Stimulated activated CD8-positive, alpha-beta memory T cell treated with anti-CD3 and anti-CD28 coated beads, Interleukin-12 subunit alpha, Interleukin-12 subunit beta, amount 100 ng/mL, for 1 hour (primary cell): Measurements from ENCODE around the gene TPO.
"Not testable (repeated sequence)": the region's sequence is repeated elsewhere in the genome, so short reads cannot be mapped to it uniquely, and the experiment has no call there.

Source experiments
- DNase-seq: peaks from one replicate; pipeline ENCODE4 v3.0.0-alpha.2; 2020; ENCODE audit warnings: low read depth

TPO gene

GRCh38 chr2:1503471-1504310, 90.4 kb downstream of the TPO start:
- DNase-seq = no peak

GRCh38 chr2:1504311-1504750, 91.1 kb downstream of the TPO start:
- no peak for DNase-seq

GRCh38 chr2:1505031-1505441, 91.8 kb downstream of the TPO start:
- no peak for DNase-seq

GRCh38 chr2:1509271-1510065, 96.2 kb downstream of the TPO start:
- no peak for DNase-seq

- no peak for DNase-seq
These were observed 96.9 kb downstream of the TPO start for GRCh38 chr2:1510176-1510575.

GRCh38 chr2:1511455-1511854, 98.2 kb downstream of the TPO start:
- DNase-seq = no peak

GRCh38 chr2:1512321-1513289, 99.3 kb downstream of the TPO start:
- DNase-seq = no peak

- DNase-seq = no peak
These were observed 101.3 kb downstream of the TPO start for GRCh38 chr2:1514391-1515072.

- DNase-seq = no peak
These were observed 101.8 kb downstream of the TPO start for GRCh38 chr2:1515073-1515430.

GRCh38 chr2:1515986-1516797, 102.9 kb downstream of the TPO start:
- no peak for DNase-seq

GRCh38 chr2:1516798-1517060, 103.5 kb downstream of the TPO start:
- DNase-seq = no peak

GRCh38 chr2:1517291-1517690, 104.0 kb downstream of the TPO start:
- not testable (repeated sequence) for DNase-seq

GRCh38 chr2:1517786-1518185, 104.5 kb downstream of the TPO start:
- no peak for DNase-seq

- no peak for DNase-seq
These were observed 105.1 kb downstream of the TPO start for GRCh38 chr2:1518331-1518803.

GRCh38 chr2:1518867-1519530, 105.7 kb downstream of the TPO start:
- no peak for DNase-seq

- DNase-seq = no peak
These were observed 108.1 kb downstream of the TPO start for GRCh38 chr2:1521191-1521877.

- DNase-seq = no peak
These were observed 108.9 kb downstream of the TPO start for GRCh38 chr2:1521878-1522830.
